Stimulated activated CD4-positive, alpha-beta T cell treated with anti-CD3 and anti-CD28 coated beads, Interleukin-1b, Interleukin-23, amount 100 ng/mL, for 4 hours (primary cell): ENCODE results near the gene C4BPB.

Experiments used
- DNase-seq, 2 donors: peaks; one replicate each; pipeline ENCODE4 v3.0.0-alpha.2; 2020; ENCODE audit warnings: low read depth in 2 of 2

C4BPB gene

DNA sequence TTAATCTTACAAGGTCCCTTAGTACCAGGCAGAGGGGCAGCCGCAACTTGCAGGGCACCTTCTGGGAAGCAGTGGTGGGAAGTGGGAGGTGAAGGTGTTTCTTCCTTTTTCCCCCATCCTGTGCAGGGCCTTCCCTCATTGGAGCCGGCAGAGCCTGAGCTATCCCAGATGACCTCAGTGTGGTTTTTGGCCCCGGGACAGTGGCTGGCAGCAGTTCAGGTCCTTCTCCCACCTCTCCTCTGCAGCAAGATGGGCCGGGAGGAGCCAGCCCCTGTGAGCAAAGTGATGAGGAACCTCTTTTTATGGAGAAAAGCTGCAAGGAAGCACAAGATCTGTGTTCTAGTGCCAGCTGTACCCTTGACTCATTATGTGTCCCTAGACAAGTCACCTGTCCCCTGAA, 28.8 kb upstream of the C4BPB start:
- DNase-seq: no peak

DNA sequence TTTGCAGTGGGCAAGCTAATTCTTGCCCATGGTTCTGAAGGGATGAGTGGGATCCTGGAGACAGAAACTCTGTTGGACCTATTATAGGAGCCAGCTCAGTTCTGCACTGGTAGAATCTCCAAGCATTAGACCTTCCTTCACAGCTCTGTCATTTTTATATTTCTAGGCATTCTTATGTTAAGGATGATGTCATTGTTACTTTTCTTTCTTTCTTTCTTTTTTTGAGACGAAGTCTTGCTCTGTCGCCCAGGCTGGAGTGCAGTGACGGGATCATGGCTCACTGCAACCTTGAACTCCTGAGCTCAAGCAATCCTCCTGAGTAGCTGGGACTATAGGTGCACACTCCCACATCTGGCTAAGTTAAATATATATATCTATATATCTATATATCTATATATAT, 28.1 kb upstream of the C4BPB start:
- DNase-seq: no peak

- DNase-seq: no peak
Observed at GRCh38 chr1:207062058-207062457, 26.6 kb upstream of the C4BPB start.

DNA sequence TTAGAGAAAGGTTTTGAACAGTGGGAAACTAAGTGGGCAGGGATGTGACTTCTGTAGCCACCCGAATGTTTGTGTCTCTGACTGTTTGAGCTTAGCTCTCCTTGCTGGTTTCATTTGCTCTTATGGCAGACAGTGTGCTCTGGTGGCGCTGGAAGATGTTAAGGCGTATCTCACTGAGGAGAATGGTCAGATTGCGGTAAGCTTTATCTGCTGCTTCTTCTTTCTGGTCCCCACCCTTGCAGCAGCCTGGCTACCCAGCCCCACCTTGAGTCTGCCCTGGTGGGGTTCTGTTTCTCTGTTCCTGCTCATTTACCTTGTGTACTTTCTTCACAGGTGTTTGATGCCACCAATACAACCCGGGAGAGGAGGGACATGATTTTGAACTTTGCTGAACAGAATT, 25.6 kb upstream of the C4BPB start:
- no peak for DNase-seq

DNA sequence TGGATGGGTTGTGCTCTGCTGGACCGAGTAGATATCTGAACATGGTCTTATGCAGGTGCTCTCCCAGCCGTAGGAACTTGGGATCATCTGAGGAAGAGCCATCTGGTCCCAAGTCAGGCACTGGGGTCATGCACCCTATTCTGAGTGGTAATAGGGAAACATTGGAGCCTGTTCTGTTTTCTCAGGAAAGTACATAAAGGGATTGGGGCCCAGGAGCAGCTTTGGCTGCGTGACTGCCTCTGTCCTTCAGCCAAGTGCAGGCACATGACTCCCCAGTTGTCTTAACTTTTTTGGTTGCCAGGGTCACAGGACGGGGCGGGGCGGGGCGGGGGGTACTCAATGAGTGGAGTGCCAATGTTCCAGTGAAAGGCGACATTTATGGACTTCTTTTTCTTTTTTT, 24.1 kb upstream of the C4BPB start:
- DNase-seq: no peak

DNA sequence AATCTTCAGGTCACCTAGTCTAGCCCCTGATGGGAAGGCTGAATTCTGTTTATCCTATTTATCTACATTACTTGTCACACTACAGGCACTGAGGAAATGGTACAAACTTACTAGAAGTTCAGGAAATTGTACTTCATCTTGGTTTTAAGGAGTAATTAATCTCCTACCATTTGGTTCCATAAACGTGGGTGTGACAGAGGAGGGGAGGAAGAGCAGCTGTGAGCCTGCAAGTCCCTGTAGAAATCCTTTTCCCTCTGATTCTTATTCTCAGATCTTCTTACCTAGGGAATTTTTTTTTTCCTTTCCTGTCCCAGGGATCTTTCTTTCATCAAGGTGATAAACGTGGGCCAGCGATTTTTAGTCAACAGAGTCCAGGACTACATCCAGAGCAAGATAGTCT, 21.5 kb upstream of the C4BPB start:
- no peak for DNase-seq

GRCh38 chr1:207067665-207068064, 21.0 kb upstream of the C4BPB start:
- DNase-seq: no peak

GRCh38 chr1:207069061-207069460, 19.6 kb upstream of the C4BPB start:
- DNase-seq: no peak

GRCh38 chr1:207069858-207070506, 18.7 kb upstream of the C4BPB start:
- DNase-seq: no peak

DNA sequence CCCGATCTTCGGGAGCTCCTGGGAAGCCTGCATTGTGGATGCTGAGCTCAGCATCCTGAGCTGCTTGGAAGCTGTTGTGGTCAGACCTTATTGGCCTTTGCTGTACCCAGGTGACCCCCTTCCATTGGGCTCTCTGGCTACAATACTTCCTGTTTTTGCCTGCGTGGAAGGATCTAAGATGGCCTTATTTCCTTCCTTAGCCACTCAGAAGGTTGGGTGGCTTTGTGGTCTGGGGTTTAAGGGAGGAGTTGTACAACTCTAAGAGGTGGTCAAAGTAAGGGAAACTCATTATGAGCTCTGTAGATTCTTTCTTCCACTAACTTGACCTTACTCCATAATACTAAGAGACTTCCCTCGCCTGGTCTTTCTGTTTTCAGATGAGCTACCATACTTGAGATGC, 17.8 kb upstream of the C4BPB start:
- DNase-seq: no peak

DNA sequence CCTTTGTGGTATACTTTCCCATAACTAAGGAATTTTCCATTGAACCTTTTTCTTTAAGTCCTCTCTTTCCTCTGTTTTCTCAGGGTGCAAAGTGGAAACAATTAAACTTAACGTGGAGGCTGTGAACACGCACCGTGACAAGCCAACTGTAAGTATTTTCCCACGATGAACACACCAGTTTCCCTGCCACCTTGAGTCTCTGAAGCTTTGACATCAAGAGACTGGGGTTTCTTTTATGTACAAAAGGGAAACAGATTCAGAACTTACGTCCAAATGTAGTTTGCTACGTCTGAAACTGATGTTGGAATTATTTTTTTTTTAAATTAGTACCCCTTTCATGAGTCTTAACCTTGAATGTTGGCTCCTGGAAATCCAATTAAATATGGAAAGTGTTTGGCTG, 17.2 kb upstream of the C4BPB start:
- no peak for DNase-seq

DNA sequence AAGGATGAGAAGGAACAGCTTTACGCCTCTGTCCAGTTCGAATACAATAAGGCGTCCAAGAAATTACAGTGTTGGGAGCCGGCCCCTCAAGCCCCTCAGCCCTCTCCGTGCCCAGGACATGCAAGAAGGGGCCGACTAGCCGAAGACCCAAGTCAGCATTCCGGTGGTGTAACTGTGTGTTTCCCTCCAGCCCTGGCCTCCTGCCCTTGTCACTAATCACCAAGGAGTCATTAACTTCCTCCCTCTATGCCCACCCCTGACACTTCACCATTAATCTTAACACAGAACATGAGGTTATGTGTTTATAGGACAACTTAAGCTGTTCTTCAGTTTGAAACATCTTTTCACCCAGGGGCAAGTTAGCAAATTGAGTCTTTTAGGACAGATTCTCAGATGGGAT, 16.4 kb upstream of the C4BPB start:
- no peak for DNase-seq

GRCh38 chr1:207073906-207074820, 14.5 kb upstream of the C4BPB start:
- DNase-seq: no peak

GRCh38 chr1:207076181-207076955, 12.3 kb upstream of the C4BPB start:
- DNase-seq: no peak

GRCh38 chr1:207077012-207077411, 11.6 kb upstream of the C4BPB start:
- no peak for DNase-seq

DNA sequence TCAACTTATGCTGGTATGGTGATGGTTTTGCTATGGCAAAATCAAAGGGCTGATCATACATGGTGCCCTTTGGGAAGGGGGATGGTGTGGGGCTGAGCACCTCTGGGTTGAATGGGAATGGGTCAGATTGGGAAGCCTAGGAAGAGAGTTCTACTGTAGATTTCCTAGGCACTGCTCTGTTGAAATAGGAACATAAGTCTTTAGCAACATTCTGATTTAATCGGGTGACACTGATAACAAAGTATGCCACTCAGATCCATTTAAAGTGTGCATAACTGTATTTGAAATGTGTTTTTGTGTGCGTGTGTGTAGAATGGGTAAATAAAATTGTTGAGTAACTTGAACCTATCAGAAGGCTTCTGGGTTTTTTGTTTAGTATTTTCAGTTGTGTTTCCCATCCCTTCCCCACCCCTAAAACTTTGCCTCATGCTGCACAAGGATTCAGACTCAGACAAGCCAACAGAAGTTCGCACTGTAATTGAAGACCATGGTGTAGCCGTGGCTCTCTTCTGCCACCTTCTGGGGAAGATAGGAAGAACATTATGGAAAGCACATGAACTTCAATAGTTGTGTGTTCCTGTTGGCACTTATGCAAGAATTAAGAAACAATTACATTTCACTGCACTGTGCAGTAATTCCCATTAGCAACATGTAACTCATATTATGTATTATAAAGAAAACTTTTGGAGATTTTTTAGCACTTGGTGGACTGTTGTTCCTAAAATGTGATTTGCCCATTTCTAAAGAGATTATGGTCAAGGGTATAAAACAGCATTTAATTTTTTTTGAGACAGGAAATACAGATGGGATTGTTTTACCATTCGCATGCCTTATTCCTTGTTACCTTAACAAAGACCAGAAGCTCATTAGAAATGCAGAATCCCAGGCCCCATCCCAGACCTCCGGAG, 10.9 kb upstream of the C4BPB start:
- peak; percentile 13 to 70 for DNase-seq

- no peak for DNase-seq
Observed at GRCh38 chr1:207078578-207079132, 10.0 kb upstream of the C4BPB start.

DNA sequence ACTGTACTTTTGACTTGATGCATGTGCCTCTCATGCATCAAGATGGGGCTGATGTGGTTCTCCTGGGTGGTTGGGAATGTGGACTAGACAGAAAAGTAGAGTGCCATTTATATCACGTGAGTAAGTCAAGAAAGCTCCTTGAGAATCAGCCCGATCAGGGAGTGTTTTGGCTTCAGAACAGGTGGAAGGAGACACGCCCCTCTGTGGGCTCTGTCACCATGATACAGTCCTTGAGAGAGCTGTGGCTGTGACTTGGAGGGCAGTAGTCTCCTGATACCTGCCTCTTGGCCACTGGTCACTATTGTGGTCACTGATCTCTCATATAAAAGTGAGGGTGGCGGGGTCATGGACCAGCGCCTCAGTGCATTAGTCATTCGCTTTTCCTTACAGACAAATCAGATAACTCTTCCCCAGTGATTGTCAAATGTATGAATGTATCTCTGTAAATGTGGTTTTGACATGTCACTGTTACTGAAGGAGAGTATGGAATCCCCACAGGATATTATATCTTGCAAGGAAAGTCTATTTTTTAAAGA, 8.9 kb upstream of the C4BPB start:
- DNase-seq: no peak

- DNase-seq: no peak
Observed at GRCh38 chr1:207081088-207081487, 7.6 kb upstream of the C4BPB start.

GRCh38 chr1:207081806-207082205, 6.9 kb upstream of the C4BPB start:
- no peak for DNase-seq

GRCh38 chr1:207084232-207084631, 4.4 kb upstream of the C4BPB start:
- DNase-seq: no peak
